Glutamatergic neuron (in vitro differentiated cells): ENCODE results near the gene TPO. TPM values are rescaled to one million over a fixed set of nuclear protein-coding genes. Genes with fewer than 3 reads are reported as not detected.
"Not testable (repeated sequence)": the region's sequence is repeated elsewhere in the genome, so short reads cannot be mapped to it uniquely, and the experiment has no call there.

Experiments
- DNase-seq: peaks from one replicate; pipeline ENCODE4 v3.0.0; 2022
- H3K27ac Mint-ChIP-seq: one replicate; pipeline ENCODE4 v1.8.0; 2020; ENCODE audit warnings: mild to moderate bottlenecking, mixed read lengths, inconsistent platforms; ENCODE audit not compliant: unreplicated experiment
- H3K27me3 Mint-ChIP-seq: one replicate; pipeline ENCODE4 v1.8.0; 2020; ENCODE audit warnings: mild to moderate bottlenecking, moderate library complexity, mixed read lengths, inconsistent platforms; ENCODE audit not compliant: unreplicated experiment
- H3K36me3 Mint-ChIP-seq: one replicate; pipeline ENCODE4 v1.8.0; 2020; ENCODE audit warnings: mild to moderate bottlenecking, mixed read lengths, inconsistent platforms; ENCODE audit not compliant: unreplicated experiment
- H3K4me1 Mint-ChIP-seq: one replicate; pipeline ENCODE4 v1.8.0; 2020; ENCODE audit warnings: mild to moderate bottlenecking, low read depth, mixed read lengths, inconsistent platforms; ENCODE audit not compliant: unreplicated experiment
- H3K4me3 Mint-ChIP-seq: one replicate; pipeline ENCODE4 v1.8.0; 2020; ENCODE audit warnings: mild to moderate bottlenecking, mixed read lengths, inconsistent platforms; ENCODE audit not compliant: unreplicated experiment
- H3K9me3 Mint-ChIP-seq: one replicate; pipeline ENCODE4 v1.8.0; 2020; ENCODE audit warnings: mild to moderate bottlenecking, moderate library complexity, mixed read lengths, inconsistent platforms; ENCODE audit not compliant: unreplicated experiment
- total RNA-seq: library from RNA; stranded (reverse); fragmentation: NEBNext Ultra II Directional; extraction: Animal tissue kit (Norgen Biotek cat#: 25700); gene quantifications from one replicate; pipeline ENCODE4 v1.2.1, GENCODE V29; 2021; ENCODE audit not compliant: unreplicated experiment
- TF ChIP-seq, protein P1 (sequence below): fragments of 200-600 bp; sonication (generic); IDR thresholded peaks from one replicate; pipeline ENCODE4 v1.5.0; 2021; ENCODE audit not compliant: partially characterized antibody, unreplicated experiment

Gene TPO
- total RNA-seq, 1 donor from 2014 or later, result not detected

GRCh38 chr2:1378456-1379150, 34.7 kb upstream of the TPO start:
- Mint-ChIP-seq H3K4me3 (no peak overlapping the region), H3K9me3 (no peaks in the 10 kb centered on the region)

GRCh38 chr2:1381644-1382043, 31.6 kb upstream of the TPO start:
- Mint-ChIP-seq H3K27ac (no peak overlapping the region), H3K9me3 (no peaks in the 10 kb centered on the region), H3K36me3 (no peaks in the 10 kb centered on the region), H3K27me3 (no peaks in the 10 kb centered on the region), H3K4me3 (no peak overlapping the region), H3K4me1 (no peaks in the 10 kb centered on the region)
- TF ChIP-seq, protein P1, sequence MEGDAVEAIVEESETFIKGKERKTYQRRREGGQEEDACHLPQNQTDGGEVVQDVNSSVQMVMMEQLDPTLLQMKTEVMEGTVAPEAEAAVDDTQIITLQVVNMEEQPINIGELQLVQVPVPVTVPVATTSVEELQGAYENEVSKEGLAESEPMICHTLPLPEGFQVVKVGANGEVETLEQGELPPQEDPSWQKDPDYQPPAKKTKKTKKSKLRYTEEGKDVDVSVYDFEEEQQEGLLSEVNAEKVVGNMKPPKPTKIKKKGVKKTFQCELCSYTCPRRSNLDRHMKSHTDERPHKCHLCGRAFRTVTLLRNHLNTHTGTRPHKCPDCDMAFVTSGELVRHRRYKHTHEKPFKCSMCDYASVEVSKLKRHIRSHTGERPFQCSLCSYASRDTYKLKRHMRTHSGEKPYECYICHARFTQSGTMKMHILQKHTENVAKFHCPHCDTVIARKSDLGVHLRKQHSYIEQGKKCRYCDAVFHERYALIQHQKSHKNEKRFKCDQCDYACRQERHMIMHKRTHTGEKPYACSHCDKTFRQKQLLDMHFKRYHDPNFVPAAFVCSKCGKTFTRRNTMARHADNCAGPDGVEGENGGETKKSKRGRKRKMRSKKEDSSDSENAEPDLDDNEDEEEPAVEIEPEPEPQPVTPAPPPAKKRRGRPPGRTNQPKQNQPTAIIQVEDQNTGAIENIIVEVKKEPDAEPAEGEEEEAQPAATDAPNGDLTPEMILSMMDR, result no peak
- DNase-seq, result no peak

More at GRCh38 chr2:1378456-1379150, 34.7 kb upstream of the TPO start:
- Mint-ChIP-seq H3K36me3 (no peaks in the 10 kb centered on the region), H3K27me3 (no peaks in the 10 kb centered on the region), H3K4me1 (no peaks in the 10 kb centered on the region), H3K27ac (no peak overlapping the region)
- DNase-seq, result no peak
- TF ChIP-seq, protein P1, result no peak

- H3K9me3 Mint-ChIP-seq, H3K4me1 Mint-ChIP-seq, H3K4me3 Mint-ChIP-seq, H3K27me3 Mint-ChIP-seq, DNase-seq, H3K27ac Mint-ChIP-seq, H3K36me3 Mint-ChIP-seq: not testable (repeated sequence)
Observed at GRCh38 chr2:1387954-1388725, 25.1 kb upstream of the TPO start.

DNA sequence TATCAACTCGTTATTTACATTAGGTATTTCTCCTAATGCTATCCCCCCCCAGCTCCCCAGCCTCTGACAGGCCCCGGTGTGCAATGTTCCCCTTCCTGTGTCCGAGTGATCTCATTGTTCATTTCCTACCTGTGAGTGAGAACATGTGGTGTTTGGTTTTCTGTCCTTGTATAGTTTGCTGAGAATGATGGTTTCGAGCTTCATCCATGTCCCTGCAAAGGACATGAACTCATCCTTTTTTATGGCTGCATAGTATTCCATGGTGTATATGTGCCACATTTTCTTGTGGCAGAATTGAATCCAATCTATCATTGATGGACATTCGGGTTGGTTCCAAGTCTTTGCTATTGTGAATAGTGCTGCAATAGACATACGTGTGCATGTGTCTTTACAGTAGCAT, 23.1 kb upstream of the TPO start:
- not testable (repeated sequence) for H3K4me1 Mint-ChIP-seq, H3K36me3 Mint-ChIP-seq

GRCh38 chr2:1393321-1393720, 19.9 kb upstream of the TPO start:
- H3K27ac Mint-ChIP-seq, result no peak overlapping the region
- H3K27me3 Mint-ChIP-seq, result no peaks in the 10 kb centered on the region

More for the DNA sequence above, 23.1 kb upstream of the TPO start:
- H3K27me3 Mint-ChIP-seq, H3K27ac Mint-ChIP-seq, DNase-seq, H3K9me3 Mint-ChIP-seq, H3K4me3 Mint-ChIP-seq: not testable (repeated sequence)

More at GRCh38 chr2:1393321-1393720, 19.9 kb upstream of the TPO start:
- DNase-seq, result no peak
- Mint-ChIP-seq H3K36me3 (peaks cover 4% of the 10 kb centered on the region), H3K9me3 (peaks cover 5% of the 10 kb centered on the region), H3K4me1 (no peaks in the 10 kb centered on the region), H3K4me3 (no peak overlapping the region)
- TF ChIP-seq, protein P1, result no peak
